Common myeloid progenitor, CD34-positive (primary cell): ENCODE measurements around the gene PHC2.

ENCODE experiments used
- CTCF ChIA-PET: fragments of 350-600 bp; sonication (Branson Sonifier 250); formaldehyde crosslinking; loops from one replicate; lab custom pipeline; 2021; ENCODE audit warnings: antibody characterized with exemption; lab: Charles Lee
- POLR2A ChIA-PET: fragments of 350-600 bp; sonication (Branson Sonifier 250); formaldehyde crosslinking; loops from one replicate; lab custom pipeline; 2021; ENCODE audit warnings: antibody characterized with exemption; lab: Charles Lee
- DNase-seq, 3 donors: peaks; one replicate each; pipeline versions ENCODE4 v3.0.0 to v3.0.0-alpha.2; 2013
- H3K27ac ChIP-seq, 2 experiments: 1 replicate in 1 of 2; 2 replicates in 1 of 2; pipeline ENCODE4 v1.7.0; 2013; ENCODE audit warnings: inconsistent platforms in 2 of 2, low read length in 2 of 2, mild to moderate bottlenecking in 2 of 2, low read depth in 1 of 2, moderate library complexity in 1 of 2; ENCODE audit not compliant: severe bottlenecking in 2 of 2, insufficient read depth in 1 of 2, poor library complexity in 1 of 2
- H3K27me3 ChIP-seq, 5 experiments: replicated peaks in 2 of 5; 1 replicate in 3 of 5; 2 replicates in 2 of 5; pipeline versions ENCODE4 v1.6.1 to v1.7.0; 2013; ENCODE audit warnings: low read length in 4 of 5, mild to moderate bottlenecking in 2 of 5, moderate library complexity in 2 of 5, inconsistent platforms in 1 of 5; ENCODE audit not compliant: insufficient read depth in 5 of 5, control insufficient read depth in 4 of 5
- H3K36me3 ChIP-seq, 4 experiments: 1 replicate in 2 of 4; 2 replicates in 2 of 4; pipeline versions ENCODE4 v1.6.1 to v1.7.0; 2013; ENCODE audit warnings: low read length in 3 of 4, control low read depth in 1 of 4, mild to moderate bottlenecking in 1 of 4; ENCODE audit not compliant: control insufficient read depth in 4 of 4, insufficient read depth in 4 of 4
- H3K4me1 ChIP-seq, 4 experiments: 1 replicate in 3 of 4; 2 replicates in 1 of 4; pipeline versions ENCODE4 v1.6.1 to v1.7.1; 2013; ENCODE audit warnings: low read length in 3 of 4, mild to moderate bottlenecking in 3 of 4, control low read depth in 1 of 4, inconsistent platforms in 1 of 4, moderate library complexity in 1 of 4; ENCODE audit not compliant: control insufficient read depth in 4 of 4, insufficient read depth in 4 of 4; ENCODE audit errors: control extremely low read depth in 1 of 4
- H3K4me3 ChIP-seq, 7 experiments: 1 replicate in 4 of 7; 2 replicates in 3 of 7; pipeline versions ENCODE4 v1.5.1 to v1.7.0; 2013; ENCODE audit warnings: mild to moderate bottlenecking in 7 of 7, low read length in 6 of 7, moderate library complexity in 6 of 7, inconsistent platforms in 2 of 7, low read depth in 2 of 7, control low read depth in 1 of 7; ENCODE audit not compliant: insufficient read depth in 4 of 7, control insufficient read depth in 1 of 7; ENCODE audit errors: extremely low read depth in 1 of 7
- H3K9me3 ChIP-seq, 5 experiments: 1 replicate in 4 of 5; 2 replicates in 1 of 5; pipeline versions ENCODE4 v1.6.1 to v1.7.1; 2013; ENCODE audit warnings: low read length in 4 of 5, mild to moderate bottlenecking in 2 of 5, inconsistent platforms in 1 of 5, low read depth in 1 of 5, moderate library complexity in 1 of 5; ENCODE audit not compliant: control insufficient read depth in 4 of 5, insufficient read depth in 2 of 5; ENCODE audit errors: control extremely low read depth in 1 of 5
- WGBS: methylation state at CpG from one replicate; pipeline ENCODE4 v1.1.5; 2013; ENCODE audit not compliant: insufficient coverage; 5-methylcytosine and 5-hydroxymethylcytosine counted together

PHC2 gene

GRCh38 chr1:33433509-33434362 lies 2.8 kb upstream of the PHC2 start:
- no peaks in the 10 kb centered on the region for H3K9me3 ChIP-seq
- POLR2A ChIA-PET, result no interaction called here
- no peak overlapping the region for H3K27ac ChIP-seq
- CTCF ChIA-PET, result interaction anchor here (1.1 to 2.9 kb wide), 5 partner anchors 13 to 69 kb away, joined by 3 to 7 read pairs (median 3); no protein-coding TSS in a partner anchor
- H3K4me3 ChIP-seq, result no peak overlapping the region
- 87% methylated on average over 2 of the region's 3 CpGs for WGBS
- H3K36me3 ChIP-seq, result no peaks in the 10 kb centered on the region
- no peaks in the 10 kb centered on the region for H3K27me3 ChIP-seq
- peaks cover 1 to 38% (median 16%) of the 10 kb centered on the region in 4 experiments for H3K4me1 ChIP-seq
- DNase-seq, result peak; percentile 81 to 90 (median 88)

GRCh38 chr1:33429856-33430691 lies 821 bp downstream of the PHC2 start:
- Histone ChIP-seq H3K27ac (no peak overlapping the region), H3K4me1 (peaks cover 1 to 47% (median 22%) of the 10 kb centered on the region in 4 experiments), H3K4me3 (peak overlapping the region; percentile 64 to 86 (median 77)), H3K27me3 (no peaks in the 10 kb centered on the region), H3K36me3 (peaks cover 0 to 3% (median 0%) of the 10 kb centered on the region in 4 experiments), H3K9me3 (no peaks in the 10 kb centered on the region)
- CTCF ChIA-PET, result no interaction called here
- 2% methylated on average over 40 of the region's 54 CpGs for WGBS
- POLR2A ChIA-PET, result no interaction called here
- peak; percentile 29 to 68 (median 63) for DNase-seq

GRCh38 chr1:33429332-33429731 lies 1.6 kb downstream of the PHC2 start:
- 95% methylated on average over 2 of the region's 2 CpGs for WGBS
- H3K4me1 ChIP-seq, result peaks cover 1 to 41% (median 22%) of the 10 kb centered on the region in 4 experiments
- H3K9me3 ChIP-seq, result no peaks in the 10 kb centered on the region
- DNase-seq, result no peak
- H3K4me3 ChIP-seq, result peak overlapping the region in 1 of 7 experiments; percentile 77
- no peaks in the 10 kb centered on the region for H3K27me3 ChIP-seq
- ChIA-PET CTCF (interaction anchor here (1.4 kb wide), 1 partner anchor 9 kb away, joined by 5 read pairs; no protein-coding TSS in a partner anchor), POLR2A (no interaction called here)
- no peak overlapping the region for H3K27ac ChIP-seq
- H3K36me3 ChIP-seq, result peaks cover 0 to 3% (median 0%) of the 10 kb centered on the region in 4 experiments

GRCh38 chr1:33428661-33429060 lies 2.2 kb downstream of the PHC2 start:
- 100% methylated on average over 2 of the region's 2 CpGs for WGBS
- Histone ChIP-seq H3K9me3 (no peaks in the 10 kb centered on the region), H3K4me1 (peaks cover 1 to 34% (median 21%) of the 10 kb centered on the region in 4 experiments), H3K4me3 (no peak overlapping the region), H3K36me3 (peaks cover 0 to 3% (median 0%) of the 10 kb centered on the region in 4 experiments), H3K27me3 (no peaks in the 10 kb centered on the region), H3K27ac (no peak overlapping the region)
- POLR2A ChIA-PET, result no interaction called here
- CTCF ChIA-PET, result interaction anchor here (0.7 to 1.4 kb wide), 6 partner anchors 9 to 133 kb away, joined by 3 to 5 read pairs (median 3); no protein-coding TSS in a partner anchor
- no peak for DNase-seq

- Histone ChIP-seq H3K27me3 (no peaks in the 10 kb centered on the region), H3K27ac (no peak overlapping the region), H3K36me3 (peaks cover 0 to 3% (median 0%) of the 10 kb centered on the region in 4 experiments), H3K4me1 (peaks cover 1 to 35% (median 19%) of the 10 kb centered on the region in 4 experiments), H3K4me3 (no peak overlapping the region), H3K9me3 (no peaks in the 10 kb centered on the region)
- no peak for DNase-seq
- CTCF ChIA-PET, result interaction anchor here (0.8 to 1.2 kb wide), 2 partner anchors 29 to 71 kb away, joined by 3 read pairs; no protein-coding TSS in a partner anchor
- POLR2A ChIA-PET, result no interaction called here
- no CpG with 5 or more reads among the region's 3 CpGs for WGBS
These were observed 4.0 kb downstream of the PHC2 start for GRCh38 chr1:33426916-33427315.

- H3K27ac ChIP-seq, result no peak overlapping the region
- CTCF ChIA-PET, result no interaction called here
- H3K4me3 ChIP-seq, result no peak overlapping the region
- H3K27me3 ChIP-seq, result no peaks in the 10 kb centered on the region
- no peak for DNase-seq
- POLR2A ChIA-PET, result no interaction called here
- H3K36me3 ChIP-seq, result peaks cover 0 to 3% (median 0%) of the 10 kb centered on the region in 4 experiments
- H3K4me1 ChIP-seq, result peaks cover 4 to 41% (median 22%) of the 10 kb centered on the region in 4 experiments
- H3K9me3 ChIP-seq, result no peaks in the 10 kb centered on the region
- WGBS, result no CpG with 5 or more reads among the region's 2 CpGs
These were observed 5.0 kb downstream of the PHC2 start for GRCh38 chr1:33425900-33426299.
